Parathyroid adenoma (tissue), 2 donors: ENCODE data around the gene CARD9.
A peak's percentile ranks its signal among the peaks of the same experiment; 100 is the strongest.

ENCODE experiments used
- H2AFZ ChIP-seq: fragments of 300-600 bp; sonication (generic); one replicate; pipeline ENCODE4 v1.7.0; 2017; ENCODE audit warnings: antibody characterized with exemption, mild to moderate bottlenecking
- H3K27ac ChIP-seq: fragments of 300-600 bp; sonication (generic); one replicate; pipeline ENCODE4 v1.7.0; 2017
- H3K27me3 ChIP-seq: fragments of 300-600 bp; sonication (generic); one replicate; pipeline ENCODE4 v1.7.0; 2017; ENCODE audit warnings: low read length; ENCODE audit not compliant: control insufficient read depth, insufficient read depth
- H3K36me3 ChIP-seq: fragments of 300-600 bp; sonication (generic); one replicate; pipeline ENCODE4 v1.7.0; 2017; ENCODE audit warnings: low read length; ENCODE audit not compliant: control insufficient read depth, insufficient read depth
- H3K4me1 ChIP-seq: fragments of 300-600 bp; sonication (generic); one replicate; pipeline ENCODE4 v1.7.0; 2017; ENCODE audit warnings: control low read depth
- H3K4me2 ChIP-seq: fragments of 300-600 bp; sonication (generic); one replicate; pipeline ENCODE4 v1.7.0; 2017; ENCODE audit warnings: low read length
- H3K4me3 ChIP-seq: fragments of 300-600 bp; sonication (generic); one replicate; pipeline ENCODE4 v1.7.0; 2017; ENCODE audit warnings: low read depth, low read length
- H3K79me2 ChIP-seq: fragments of 300-600 bp; sonication (generic); one replicate; pipeline ENCODE4 v1.7.0; 2017; ENCODE audit warnings: control low read depth
- H3K9ac ChIP-seq: fragments of 300-600 bp; sonication (generic); one replicate; pipeline ENCODE4 v1.7.0; 2017; ENCODE audit warnings: mild to moderate bottlenecking
- H3K9me3 ChIP-seq: fragments of 300-600 bp; sonication (generic); one replicate; pipeline ENCODE4 v1.7.0; 2017; ENCODE audit warnings: low read length; ENCODE audit not compliant: control insufficient read depth
- TF ChIP-seq, protein P1 (sequence below): fragments of 300-600 bp; sonication (generic); IDR thresholded peaks from one replicate; pipeline ENCODE4 v1.7.0; 2017; ENCODE audit warnings: antibody characterized with exemption, mild to moderate bottlenecking
- donor health status: primary hyperparathyroidism.

Gene CARD9

GRCh38 chr9:136344544-136345280 lies 28.8 kb downstream of the CARD9 start:
- Histone ChIP-seq H3K9me3 (no peaks in the 10 kb centered on the region), H3K4me2 (no peak overlapping the region), H3K79me2 (no peaks in the 10 kb centered on the region), H3K4me3 (no peak overlapping the region), H2AFZ (no peak overlapping the region), H3K27me3 (no peaks in the 10 kb centered on the region), H3K27ac (no peak overlapping the region), H3K9ac (no peak overlapping the region), H3K4me1 (peaks cover 5% of the 10 kb centered on the region), H3K36me3 (no peaks in the 10 kb centered on the region)
- TF ChIP-seq, protein P1, sequence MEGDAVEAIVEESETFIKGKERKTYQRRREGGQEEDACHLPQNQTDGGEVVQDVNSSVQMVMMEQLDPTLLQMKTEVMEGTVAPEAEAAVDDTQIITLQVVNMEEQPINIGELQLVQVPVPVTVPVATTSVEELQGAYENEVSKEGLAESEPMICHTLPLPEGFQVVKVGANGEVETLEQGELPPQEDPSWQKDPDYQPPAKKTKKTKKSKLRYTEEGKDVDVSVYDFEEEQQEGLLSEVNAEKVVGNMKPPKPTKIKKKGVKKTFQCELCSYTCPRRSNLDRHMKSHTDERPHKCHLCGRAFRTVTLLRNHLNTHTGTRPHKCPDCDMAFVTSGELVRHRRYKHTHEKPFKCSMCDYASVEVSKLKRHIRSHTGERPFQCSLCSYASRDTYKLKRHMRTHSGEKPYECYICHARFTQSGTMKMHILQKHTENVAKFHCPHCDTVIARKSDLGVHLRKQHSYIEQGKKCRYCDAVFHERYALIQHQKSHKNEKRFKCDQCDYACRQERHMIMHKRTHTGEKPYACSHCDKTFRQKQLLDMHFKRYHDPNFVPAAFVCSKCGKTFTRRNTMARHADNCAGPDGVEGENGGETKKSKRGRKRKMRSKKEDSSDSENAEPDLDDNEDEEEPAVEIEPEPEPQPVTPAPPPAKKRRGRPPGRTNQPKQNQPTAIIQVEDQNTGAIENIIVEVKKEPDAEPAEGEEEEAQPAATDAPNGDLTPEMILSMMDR, result no peak

DNA sequence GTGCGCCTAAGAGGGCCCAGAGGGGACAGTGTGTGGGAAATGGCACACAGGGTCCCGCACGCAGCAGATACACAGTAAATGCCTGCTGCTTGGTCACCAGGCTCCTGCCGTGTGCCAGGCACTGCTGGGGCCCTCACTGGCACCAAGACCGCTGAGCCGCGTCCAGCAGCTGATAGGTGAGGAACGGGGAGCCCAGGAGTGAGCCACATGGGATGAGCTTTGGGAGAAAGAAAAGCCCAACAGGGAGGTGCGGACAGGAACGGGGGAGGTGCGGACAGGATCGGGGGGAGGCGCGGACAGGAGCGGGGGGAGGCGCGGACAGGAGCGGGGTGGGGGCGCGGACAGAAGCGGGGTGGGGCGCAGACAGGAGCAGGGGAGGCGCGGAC lies 29.6 kb downstream of the CARD9 start:
- H3K4me1 ChIP-seq, result peaks cover 5% of the 10 kb centered on the region
- no peaks in the 10 kb centered on the region for H3K27me3 ChIP-seq
- no peaks in the 10 kb centered on the region for H3K79me2 ChIP-seq
- no peak overlapping the region for H3K27ac ChIP-seq
- H3K36me3 ChIP-seq, result no peaks in the 10 kb centered on the region
- H3K4me2 ChIP-seq, result peak overlapping the region; percentile 83
- no peaks in the 10 kb centered on the region for H3K9me3 ChIP-seq
- H3K4me3 ChIP-seq, result peak overlapping the region; percentile 47
- no peak overlapping the region for H2AFZ ChIP-seq
- H3K9ac ChIP-seq, result no peak overlapping the region
- TF ChIP-seq, protein P1, result no peak

GRCh38 chr9:136343121-136343883 lies 30.2 kb downstream of the CARD9 start:
- Histone ChIP-seq H3K27ac (no peak overlapping the region), H3K9ac (no peak overlapping the region), H3K36me3 (no peaks in the 10 kb centered on the region), H3K4me2 (peak overlapping the region; percentile 83), H3K79me2 (no peaks in the 10 kb centered on the region), H3K27me3 (no peaks in the 10 kb centered on the region), H3K4me3 (peak overlapping the region; percentile 47), H3K9me3 (no peaks in the 10 kb centered on the region), H2AFZ (peak overlapping the region; percentile 75), H3K4me1 (peaks cover 5% of the 10 kb centered on the region)
- TF ChIP-seq, protein P1, result no peak

DNA sequence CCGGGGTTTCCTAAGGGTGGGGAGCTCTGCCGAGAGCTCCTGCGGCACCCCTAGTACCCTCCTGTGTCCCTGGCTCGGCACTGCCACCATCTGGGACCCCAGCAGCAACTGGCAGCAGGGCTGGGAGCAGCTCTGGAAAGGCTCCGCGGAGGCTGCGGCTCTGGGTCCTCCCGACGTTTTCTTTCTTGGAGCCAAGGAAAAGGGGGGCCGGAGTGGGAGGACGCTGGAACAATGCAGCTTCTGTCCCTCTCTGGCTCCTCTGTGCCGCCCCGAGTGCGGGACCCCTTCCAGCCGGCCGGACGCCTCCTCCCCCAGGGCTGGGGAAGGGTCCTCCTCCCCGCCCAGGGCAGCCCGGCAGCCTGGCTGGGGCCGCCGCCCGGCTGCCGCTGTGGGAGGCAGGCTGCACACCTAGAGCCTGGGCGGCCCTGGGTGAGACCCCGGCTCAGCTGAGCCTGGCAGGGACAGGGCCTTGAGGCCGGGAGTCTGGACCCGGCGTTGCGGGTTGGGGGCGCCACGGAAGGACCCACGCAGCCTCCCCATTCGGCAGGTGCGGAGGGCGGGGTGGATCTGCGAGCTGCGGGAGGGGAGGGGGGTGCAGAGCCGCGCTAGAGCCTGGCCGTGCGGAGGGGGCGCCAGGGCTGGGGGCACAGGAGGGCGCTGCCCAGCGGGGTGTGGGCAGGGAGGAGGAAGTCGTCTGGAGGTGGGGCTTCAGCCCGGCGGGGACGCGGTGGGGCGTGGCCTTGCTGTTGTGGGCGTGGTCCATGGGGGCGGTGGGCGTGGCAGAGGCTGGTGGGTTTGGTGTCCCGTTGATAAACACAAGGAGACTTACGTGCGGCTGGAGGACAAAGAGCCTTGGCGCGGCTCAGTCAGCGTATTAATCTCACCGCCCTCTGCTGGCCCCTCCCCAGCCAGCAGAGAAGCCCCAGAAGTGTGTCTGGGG lies 31.0 kb downstream of the CARD9 start:
- Histone ChIP-seq H3K9ac (no peak overlapping the region), H3K4me2 (peak overlapping the region; percentile 83), H3K4me1 (peaks cover 5% of the 10 kb centered on the region), H3K27ac (no peak overlapping the region), H3K27me3 (no peaks in the 10 kb centered on the region), H2AFZ (peak overlapping the region; percentile 75), H3K9me3 (no peaks in the 10 kb centered on the region), H3K36me3 (no peaks in the 10 kb centered on the region), H3K4me3 (peak overlapping the region; percentile 47), H3K79me2 (no peaks in the 10 kb centered on the region)
- TF ChIP-seq, protein P1, result no peak
